HepG2 (cell line): Measurements from ENCODE around the gene ATP6V0A1. TPM values are rescaled to one million over a fixed set of nuclear protein-coding genes. Genes with fewer than 3 reads are reported as not detected.
A peak's percentile ranks its signal among the peaks of the same experiment; 100 is the strongest.

Experiments used
- CEBPZ ChIP-seq: IDR thresholded peaks from 2 replicates; pipeline ENCODE4 v1.6.1; 2012; ENCODE audit warnings: low read length, improper control_type of control experiment
- ERF ChIP-seq: IDR thresholded peaks from 2 replicates; pipeline ENCODE4 v1.6.1; 2018; ENCODE audit warnings: missing biosample characterization, missing genetic modification reagents
- GATA4 ChIP-seq: sonication (generic); IDR thresholded peaks from 2 replicates; pipeline ENCODE4 v1.6.1; 2016; ENCODE audit warnings: antibody characterized with exemption, low read depth, borderline replicate concordance
- HDAC2 ChIP-seq: sonication (generic); formaldehyde crosslinking; IDR thresholded peaks from 2 replicates; pipeline ENCODE4 v1.4.0; 2020; ENCODE audit warnings: missing genetic modification reagents
- HNF1A ChIP-seq, 2 experiments: sonication (generic) in 1 of 2; formaldehyde crosslinking in 1 of 2; IDR thresholded peaks; 2 replicates each; pipeline versions ENCODE4 v1.4.0 to v1.6.1; 2016 to 2020; ENCODE audit warnings: borderline replicate concordance in 1 of 2, low read depth in 1 of 2, mild to moderate bottlenecking in 1 of 2, missing genetic modification reagents in 1 of 2
- HNRNPUL1 ChIP-seq: fragments of 200-400 bp; formaldehyde crosslinking; IDR thresholded peaks from 2 replicates; pipeline ENCODE4 v1.6.1; 2017; ENCODE audit warnings: low read depth, mild to moderate bottlenecking, low read length, moderate library complexity
- NFRKB ChIP-seq: fragments of 450-650 bp; IDR thresholded peaks from 2 replicates; pipeline ENCODE4 v1.6.1; 2017
- YEATS4 ChIP-seq: sonication (generic); formaldehyde crosslinking; IDR thresholded peaks from 2 replicates; pipeline ENCODE4 v1.4.0; 2020; ENCODE audit warnings: missing genetic modification reagents, borderline replicate concordance
- ZFP1 ChIP-seq: IDR thresholded peaks from 2 replicates; pipeline ENCODE4 v1.6.1; 2016
- ZFP82 ChIP-seq: sonication (generic); formaldehyde crosslinking; IDR thresholded peaks from 2 replicates; pipeline ENCODE4 v1.5.1; 2020; ENCODE audit warnings: mild to moderate bottlenecking, missing genetic modification reagents, borderline replicate concordance
- ZGPAT ChIP-seq: IDR thresholded peaks from 2 replicates; pipeline ENCODE4 v1.6.1; 2016; ENCODE audit warnings: mild to moderate bottlenecking
- ZNF136 ChIP-seq: sonication (generic); formaldehyde crosslinking; IDR thresholded peaks from 2 replicates; pipeline ENCODE4 v1.8.1; 2022; ENCODE audit warnings: low read depth, mild to moderate bottlenecking, moderate library complexity, missing genetic modification reagents
- ZNF253 ChIP-seq: sonication (generic); formaldehyde crosslinking; IDR thresholded peaks from 2 replicates; pipeline ENCODE4 v1.8.0; 2022; ENCODE audit warnings: mild to moderate bottlenecking, missing genetic modification reagents, borderline replicate concordance
- ZNF788 ChIP-seq: sonication (generic); formaldehyde crosslinking; IDR thresholded peaks from 2 replicates; pipeline ENCODE4 v1.5.0; 2020; ENCODE audit warnings: mild to moderate bottlenecking, missing genetic modification reagents, borderline replicate concordance
- polyA plus RNA-seq, 8 experiments: library from polyadenylated mRNA; depleted of rRNA in 3 of 8; stranded (reverse) in 7 of 8; unstranded in 1 of 8; fragments of >200 nt; fragmentation: Illumina TruSeq in 4 of 8; extraction: Trizol in 4 of 8; gene quantifications; 2 replicates each; pipeline versions ENCODE4 v1.2.1 to v1.2.3, GENCODE V29; 2011 to 2016; ENCODE audit warnings: low read depth in 4 of 8, missing spikeins in 1 of 8, mixed read lengths in 1 of 8; ENCODE audit not compliant: insufficient read depth in 1 of 8
- total RNA-seq, 5 experiments: library from RNA; depleted of rRNA; stranded (reverse); fragments of >200 nt; fragmentation: Illumina TruSeq; extraction: Trizol; gene quantifications; 2 replicates each; pipeline ENCODE4 v1.2.3, GENCODE V29; 2016; ENCODE audit warnings: low read depth in 1 of 5
- TF ChIP-seq, protein P1 (sequence below): sonication (generic); formaldehyde crosslinking; IDR thresholded peaks from 2 replicates; pipeline ENCODE4 v1.4.0; 2020; ENCODE audit warnings: missing genetic modification reagents, borderline replicate concordance

The ATP6V0A1 gene
- total and polyA plus RNA-seq, 2 of the 13 experiments (the other 11 are each of a cell fraction or from before 2014, with no cell fraction given) = 27.9 to 54.1 TPM

DNA sequence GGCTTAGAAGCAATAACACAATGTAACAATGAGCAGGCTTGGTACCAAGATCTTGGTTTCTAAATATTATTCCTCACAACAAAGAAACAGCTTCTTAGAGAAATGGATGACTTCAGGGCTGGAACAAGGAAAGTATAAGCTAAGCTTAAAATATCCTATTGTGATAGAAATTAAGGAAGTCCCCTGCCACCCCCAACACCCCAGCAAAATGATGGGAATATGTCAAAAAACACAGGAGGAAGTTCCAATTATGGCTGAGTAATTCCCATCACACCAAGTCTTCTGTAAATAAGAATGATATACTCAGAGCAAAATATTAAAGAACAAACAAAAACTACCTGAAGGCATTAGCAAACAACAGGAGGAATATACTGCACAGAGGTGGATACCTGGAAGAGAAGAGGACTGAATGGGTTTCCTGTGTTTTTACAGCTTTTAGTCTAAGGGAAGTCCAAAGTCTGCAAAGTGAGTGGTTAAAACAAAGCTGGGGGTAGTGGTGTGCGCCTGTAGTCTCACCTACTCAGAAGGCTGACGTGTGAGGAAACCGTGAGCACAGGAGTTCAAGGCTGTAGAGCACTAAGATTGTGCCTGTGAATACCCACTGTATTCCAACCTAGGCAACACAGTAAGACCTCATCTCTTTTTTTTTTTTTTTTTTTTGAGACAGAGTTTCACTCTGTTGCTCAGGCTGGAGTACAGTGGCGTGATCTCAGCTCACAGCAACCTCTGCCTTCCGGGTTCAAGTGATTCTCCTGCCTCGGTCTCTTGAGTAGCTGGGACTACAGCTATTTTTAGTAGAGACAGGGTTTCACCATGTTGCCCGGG, 17.1 kb upstream of the ATP6V0A1 start (continued):
- no peak for TF ChIP-seq ZFP82
- no peak; the same call in 1 of the 2 replicates for TF ChIP-seq ZFP1 (CRISPR knock-in tag)
- TF ChIP-seq, protein P1, sequence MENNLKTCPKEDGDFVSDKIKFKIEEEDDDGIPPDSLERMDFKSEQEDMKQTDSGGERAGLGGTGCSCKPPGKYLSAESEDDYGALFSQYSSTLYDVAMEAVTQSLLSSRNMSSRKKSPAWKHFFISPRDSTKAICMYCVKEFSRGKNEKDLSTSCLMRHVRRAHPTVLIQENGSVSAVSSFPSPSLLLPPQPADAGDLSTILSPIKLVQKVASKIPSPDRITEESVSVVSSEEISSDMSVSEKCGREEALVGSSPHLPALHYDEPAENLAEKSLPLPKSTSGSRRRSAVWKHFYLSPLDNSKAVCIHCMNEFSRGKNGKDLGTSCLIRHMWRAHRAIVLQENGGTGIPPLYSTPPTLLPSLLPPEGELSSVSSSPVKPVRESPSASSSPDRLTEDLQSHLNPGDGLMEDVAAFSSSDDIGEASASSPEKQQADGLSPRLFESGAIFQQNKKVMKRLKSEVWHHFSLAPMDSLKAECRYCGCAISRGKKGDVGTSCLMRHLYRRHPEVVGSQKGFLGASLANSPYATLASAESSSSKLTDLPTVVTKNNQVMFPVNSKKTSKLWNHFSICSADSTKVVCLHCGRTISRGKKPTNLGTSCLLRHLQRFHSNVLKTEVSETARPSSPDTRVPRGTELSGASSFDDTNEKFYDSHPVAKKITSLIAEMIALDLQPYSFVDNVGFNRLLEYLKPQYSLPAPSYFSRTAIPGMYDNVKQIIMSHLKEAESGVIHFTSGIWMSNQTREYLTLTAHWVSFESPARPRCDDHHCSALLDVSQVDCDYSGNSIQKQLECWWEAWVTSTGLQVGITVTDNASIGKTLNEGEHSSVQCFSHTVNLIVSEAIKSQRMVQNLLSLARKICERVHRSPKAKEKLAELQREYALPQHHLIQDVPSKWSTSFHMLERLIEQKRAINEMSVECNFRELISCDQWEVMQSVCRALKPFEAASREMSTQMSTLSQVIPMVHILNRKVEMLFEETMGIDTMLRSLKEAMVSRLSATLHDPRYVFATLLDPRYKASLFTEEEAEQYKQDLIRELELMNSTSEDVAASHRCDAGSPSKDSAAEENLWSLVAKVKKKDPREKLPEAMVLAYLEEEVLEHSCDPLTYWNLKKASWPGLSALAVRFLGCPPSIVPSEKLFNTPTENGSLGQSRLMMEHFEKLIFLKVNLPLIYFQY (CRISPR knock-in tag) = no peak
- peak; percentile 64; the same call in 1 of the 2 replicates for TF ChIP-seq ZGPAT (CRISPR knock-in tag)
- TF ChIP-seq NFRKB = no peak
- TF ChIP-seq CEBPZ = no peak
- TF ChIP-seq ZNF253 = no peak
- TF ChIP-seq HDAC2 (CRISPR knock-in tag) = peak; percentile 67; the same call in 1 of the 2 replicates
- TF ChIP-seq ZNF136 (CRISPR knock-in tag) = no peak
- no peak for TF ChIP-seq ERF (CRISPR knock-in tag)
- TF ChIP-seq HNRNPUL1 = no peak
- TF ChIP-seq ZNF788 (CRISPR knock-in tag) = no peak
- no peak for TF ChIP-seq HNF1A (IDR thresholded peaks at IDR 0.05; ENCODE audit: low read depth)
- TF ChIP-seq HNF1A (CRISPR knock-in tag; IDR thresholded peaks at IDR 0.05; ENCODE audit: borderline replicate concordance) = 0 out of 2 replicates have a peak, but pooled peaks have one; percentile 28
- TF ChIP-seq GATA4 = no peak
- TF ChIP-seq YEATS4 (CRISPR knock-in tag) = no peak
